ENCODE results near the gene SPAG16. TPM values are rescaled to one million over a fixed set of nuclear protein-coding genes. Genes with fewer than 3 reads are reported as not detected.

The SPAG16 gene
- total RNA-seq, 4 donors from 2014 or later, result 25.5 to 42.7 (median 27.8) TPM

GRCh38 chr2:214450118-214450894, 1166.0 kb downstream of the SPAG16 start:
- TF ChIP-seq POLR2A (IDR thresholded peaks at IDR 0.05), result no peak
- TF ChIP-seq, protein P1, sequence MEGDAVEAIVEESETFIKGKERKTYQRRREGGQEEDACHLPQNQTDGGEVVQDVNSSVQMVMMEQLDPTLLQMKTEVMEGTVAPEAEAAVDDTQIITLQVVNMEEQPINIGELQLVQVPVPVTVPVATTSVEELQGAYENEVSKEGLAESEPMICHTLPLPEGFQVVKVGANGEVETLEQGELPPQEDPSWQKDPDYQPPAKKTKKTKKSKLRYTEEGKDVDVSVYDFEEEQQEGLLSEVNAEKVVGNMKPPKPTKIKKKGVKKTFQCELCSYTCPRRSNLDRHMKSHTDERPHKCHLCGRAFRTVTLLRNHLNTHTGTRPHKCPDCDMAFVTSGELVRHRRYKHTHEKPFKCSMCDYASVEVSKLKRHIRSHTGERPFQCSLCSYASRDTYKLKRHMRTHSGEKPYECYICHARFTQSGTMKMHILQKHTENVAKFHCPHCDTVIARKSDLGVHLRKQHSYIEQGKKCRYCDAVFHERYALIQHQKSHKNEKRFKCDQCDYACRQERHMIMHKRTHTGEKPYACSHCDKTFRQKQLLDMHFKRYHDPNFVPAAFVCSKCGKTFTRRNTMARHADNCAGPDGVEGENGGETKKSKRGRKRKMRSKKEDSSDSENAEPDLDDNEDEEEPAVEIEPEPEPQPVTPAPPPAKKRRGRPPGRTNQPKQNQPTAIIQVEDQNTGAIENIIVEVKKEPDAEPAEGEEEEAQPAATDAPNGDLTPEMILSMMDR (IDR thresholded peaks at IDR 0.05), result no peak
- no peak for TF ChIP-seq EP300 (IDR thresholded peaks at IDR 0.05)
- Histone ChIP-seq H3K9me3 (no peaks in the 10 kb centered on the region), H3K4me3 (no peak overlapping the region), H3K36me3 (no peaks in the 10 kb centered on the region), H3K27ac (no peak overlapping the region), H3K4me1 (no peaks in the 10 kb centered on the region), H3K27me3 (no peaks in the 10 kb centered on the region)
- 88 to 93% methylated on average over 4 of the region's 4 CpGs for WGBS, 2 donors
- no peak for DNase-seq (ENCODE audit: low spot score in 2 of 2)

DNA sequence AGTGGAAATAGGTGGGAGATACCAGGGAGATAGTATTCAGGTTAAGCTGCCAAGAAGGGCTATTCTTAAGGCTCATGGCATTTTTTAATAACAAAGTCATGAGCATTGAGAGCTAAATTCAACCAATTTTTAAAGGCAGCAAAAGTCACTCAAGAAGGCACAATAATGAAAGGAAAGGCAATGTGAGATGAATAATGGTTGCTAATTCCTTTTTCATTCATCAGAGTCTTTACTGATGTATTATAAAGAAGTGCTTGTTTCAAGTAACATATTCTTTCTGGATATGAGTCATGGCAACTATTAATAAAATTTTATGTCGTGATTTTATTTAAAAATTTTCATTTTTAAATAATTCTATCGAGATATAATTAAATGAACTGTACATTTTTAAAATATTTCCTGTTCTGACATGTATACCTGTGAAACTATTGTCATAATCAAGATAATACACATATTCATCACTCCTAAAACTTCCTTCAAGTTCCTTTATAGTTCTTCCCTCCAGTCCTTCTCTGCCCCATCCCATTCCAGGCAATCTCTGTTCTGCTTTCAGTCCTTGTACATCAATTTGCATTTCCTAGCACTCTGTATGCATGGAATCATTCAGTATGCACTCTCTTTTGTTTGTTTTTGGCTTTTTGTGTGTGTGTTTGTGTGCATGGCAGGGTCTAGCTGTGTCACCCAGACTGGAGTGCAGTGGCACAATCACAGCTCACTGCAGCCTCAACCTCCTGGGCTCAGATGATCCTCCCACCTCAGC, 1167.4 kb downstream of the SPAG16 start:
- 27 to 44% methylated on average over 2 of the region's 2 CpGs for WGBS, 2 donors
- H3K27me3 ChIP-seq, result no peaks in the 10 kb centered on the region
- H3K36me3 ChIP-seq, result no peaks in the 10 kb centered on the region
- no peak for DNase-seq (ENCODE audit: low spot score in 2 of 2)
- H3K9me3 ChIP-seq, result no peaks in the 10 kb centered on the region
- H3K4me3 ChIP-seq, result no peak overlapping the region
- no peaks in the 10 kb centered on the region for H3K4me1 ChIP-seq
- H3K27ac ChIP-seq, result no peak overlapping the region
- TF ChIP-seq, protein P1 (IDR thresholded peaks at IDR 0.05), result no peak
- TF ChIP-seq POLR2A (IDR thresholded peaks at IDR 0.05) (no peak), EP300 (IDR thresholded peaks at IDR 0.05) (no peak)

Small RNA genes within 50 kb of the gene (small RNA-seq; reads per million reads assigned to genes)
- not detected for gene MIR4438

Other genes starting within 250 kb of the SPAG16 start
- gene IKZF2, start 132.9 kb upstream of the SPAG16 start, total RNA-seq, result 10 to 100 TPM; 12.1 to 24.7 (median 19.0) TPM

Data from tibial nerve (tissue), 4 donors.